Measurements from ENCODE around the gene PPHLN1.
"Not testable (repeated sequence)": the region's sequence is repeated elsewhere in the genome, so short reads cannot be mapped to it uniquely, and the experiment has no call there.

The PPHLN1 gene

DNA sequence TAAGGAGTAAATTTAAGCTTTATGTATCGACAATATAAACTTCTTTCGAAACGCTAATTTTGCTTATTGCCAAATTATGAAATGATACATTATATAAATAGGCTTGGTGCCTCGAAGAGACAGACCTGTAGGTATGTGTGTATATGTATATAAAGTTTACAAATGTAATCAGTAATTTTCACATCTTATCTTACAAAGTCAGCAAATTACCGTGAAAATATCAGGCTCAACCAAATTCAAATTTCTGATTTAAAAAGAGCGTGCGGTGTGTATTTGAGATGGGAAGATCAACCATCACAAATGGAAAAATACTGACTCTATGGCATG lies 678 bp upstream of the PPHLN1 start:
- DNase-seq = no peak

GRCh38 chr12:42326541-42327226 lies 717 bp downstream of the PPHLN1 start:
- no peak for DNase-seq

DNA sequence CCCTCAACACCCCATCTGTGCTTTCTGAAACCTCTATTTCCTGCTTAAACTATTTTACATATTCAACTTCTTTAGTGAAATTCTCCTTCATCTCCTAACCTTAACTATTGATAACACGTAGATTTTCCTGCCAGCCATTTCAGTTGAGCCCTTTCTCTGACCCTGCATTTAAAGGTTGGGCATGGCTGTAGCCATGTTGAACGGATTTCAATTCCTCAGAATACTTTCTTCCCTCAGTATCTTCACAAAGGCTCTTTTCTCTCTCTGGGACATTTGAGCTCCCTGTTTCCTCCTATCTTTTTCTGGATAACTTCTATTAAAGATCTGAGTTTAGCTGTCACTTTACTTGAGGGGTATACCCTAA lies 1.2 kb downstream of the PPHLN1 start:
- no peak for DNase-seq

GRCh38 chr12:42330097-42330496 lies 4.1 kb downstream of the PPHLN1 start:
- DNase-seq = not testable (repeated sequence)

DNA sequence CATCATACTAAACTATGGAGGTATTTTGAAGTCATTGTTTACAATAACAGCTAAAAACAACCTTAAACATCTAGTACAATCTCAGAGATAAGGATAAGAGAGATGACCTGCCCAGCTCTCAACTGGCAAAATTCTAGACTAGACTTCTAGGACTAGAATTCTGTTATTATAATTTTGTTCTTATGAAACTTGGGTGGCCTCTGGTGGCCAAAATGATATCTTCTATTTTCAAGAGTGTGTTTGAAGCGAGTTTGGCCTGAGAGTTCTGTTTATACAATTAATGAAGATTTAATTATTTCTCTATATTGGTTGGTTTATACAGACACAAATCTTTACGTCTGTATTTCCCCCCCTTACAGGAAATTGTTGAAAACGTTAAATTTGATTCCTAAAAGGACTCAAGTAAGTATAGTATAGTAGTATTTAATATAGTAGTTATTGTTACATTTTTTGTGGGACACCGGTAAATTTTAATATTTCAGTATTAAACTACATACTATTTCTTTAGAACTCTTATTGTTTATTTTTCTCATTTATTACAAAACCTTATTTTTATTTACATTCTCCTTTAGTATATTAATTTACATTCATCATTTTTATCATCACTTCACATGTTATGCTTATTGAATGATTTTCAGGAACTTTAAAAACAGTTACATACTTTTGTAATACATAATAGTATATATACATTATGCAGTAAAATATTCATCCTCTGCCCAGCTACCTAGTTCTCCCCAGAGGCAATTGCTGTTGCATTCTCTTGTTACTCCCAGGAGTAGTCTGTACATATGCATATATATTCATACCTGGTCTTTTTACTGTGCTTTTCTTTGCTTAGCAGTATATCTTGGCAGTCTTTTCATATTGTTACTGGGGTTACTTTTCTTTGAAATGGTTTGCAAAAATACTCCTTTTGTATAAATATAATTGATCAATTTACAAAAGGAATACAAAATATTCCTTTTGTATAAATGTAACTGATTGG lies 6.6 kb downstream of the PPHLN1 start:
- peak; percentile 21 for DNase-seq

- DNase-seq = no peak
Observed at GRCh38 chr12:42336286-42336685, 10.3 kb downstream of the PPHLN1 start.

DNA sequence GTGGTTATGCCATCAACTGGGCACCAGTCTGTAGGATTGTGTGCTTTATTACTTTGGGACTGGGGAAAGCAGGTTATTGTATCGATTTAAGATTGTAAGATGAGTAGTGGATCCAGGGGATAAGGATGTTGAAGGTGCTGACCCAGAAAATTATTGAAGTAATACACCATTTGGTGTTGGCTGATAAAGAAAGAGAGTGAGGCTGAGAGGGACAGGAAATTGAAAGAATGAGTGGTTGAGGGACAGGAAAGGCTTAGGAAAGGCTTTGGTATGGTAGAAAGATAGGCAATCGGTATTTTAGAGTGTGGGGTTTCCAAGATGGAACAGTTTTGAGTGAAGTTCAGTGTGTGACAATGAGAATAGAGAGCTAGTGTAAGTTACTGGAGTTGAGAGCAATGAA lies 12.3 kb downstream of the PPHLN1 start:
- DNase-seq = no peak

DNA sequence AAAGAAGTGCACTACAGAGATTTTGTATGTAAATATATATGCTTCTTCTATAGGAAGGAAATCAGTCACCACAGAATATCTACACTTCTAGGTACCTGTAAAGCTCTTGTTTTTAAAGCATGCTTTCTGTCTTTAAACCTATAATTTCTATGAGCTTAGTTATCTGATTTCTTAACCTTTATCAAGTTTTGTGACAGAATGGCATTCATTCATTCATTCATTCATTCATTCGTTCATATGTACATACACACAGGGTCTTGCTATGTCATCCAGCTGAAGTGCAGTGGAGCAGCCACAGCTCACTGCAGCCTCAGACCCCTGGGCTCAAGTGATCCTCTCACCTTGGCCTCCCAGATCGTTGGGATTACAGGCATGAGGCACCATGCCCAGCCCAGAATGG lies 16.1 kb downstream of the PPHLN1 start:
- DNase-seq = no peak

DNA sequence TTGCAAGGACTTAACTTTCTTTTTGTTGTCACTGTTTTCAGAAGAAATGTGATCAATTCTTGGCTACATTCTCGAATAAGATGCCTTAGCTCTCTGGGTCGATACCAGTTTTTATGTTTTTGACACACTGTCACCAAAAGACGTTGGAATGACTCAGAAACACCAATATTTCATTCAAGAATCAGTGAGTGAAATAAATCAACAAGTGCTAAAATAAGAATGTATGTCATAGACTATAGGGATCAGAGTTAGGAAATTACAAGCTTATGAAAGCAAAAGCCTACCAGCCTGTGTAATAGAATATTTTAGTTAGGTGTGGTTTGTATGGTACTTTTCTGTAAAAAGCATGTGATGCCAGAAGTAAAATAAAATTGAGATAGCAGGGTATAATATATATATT lies 17.8 kb downstream of the PPHLN1 start:
- DNase-seq = no peak

DNA sequence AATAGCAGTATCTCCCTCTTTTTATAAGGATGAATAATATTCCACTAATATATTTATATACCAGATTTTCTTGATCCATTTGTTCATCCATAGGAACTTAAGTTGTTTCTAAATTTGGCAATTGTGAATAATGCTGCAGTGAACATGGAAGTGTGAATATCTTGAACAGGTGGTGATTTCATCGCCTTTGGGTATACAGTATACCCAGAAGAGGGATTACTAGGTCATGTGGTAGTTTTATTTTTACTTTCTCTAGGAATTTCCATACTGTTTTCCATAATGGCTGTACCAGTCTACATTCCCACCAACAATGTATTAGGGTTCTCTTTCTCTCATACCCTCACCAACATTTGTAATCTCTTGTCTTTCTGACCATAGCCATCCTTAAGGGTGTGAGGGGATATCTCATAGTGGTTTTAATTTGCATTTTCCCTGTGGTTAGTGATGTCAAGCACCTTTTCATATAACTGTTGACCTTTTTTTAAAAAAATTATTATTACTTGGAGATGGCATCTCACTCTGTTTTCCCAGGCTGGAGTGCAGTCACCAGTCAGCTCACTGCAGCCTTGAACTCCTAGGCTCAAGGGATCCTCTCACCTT lies 20.5 kb downstream of the PPHLN1 start:
- DNase-seq = no peak

DNA sequence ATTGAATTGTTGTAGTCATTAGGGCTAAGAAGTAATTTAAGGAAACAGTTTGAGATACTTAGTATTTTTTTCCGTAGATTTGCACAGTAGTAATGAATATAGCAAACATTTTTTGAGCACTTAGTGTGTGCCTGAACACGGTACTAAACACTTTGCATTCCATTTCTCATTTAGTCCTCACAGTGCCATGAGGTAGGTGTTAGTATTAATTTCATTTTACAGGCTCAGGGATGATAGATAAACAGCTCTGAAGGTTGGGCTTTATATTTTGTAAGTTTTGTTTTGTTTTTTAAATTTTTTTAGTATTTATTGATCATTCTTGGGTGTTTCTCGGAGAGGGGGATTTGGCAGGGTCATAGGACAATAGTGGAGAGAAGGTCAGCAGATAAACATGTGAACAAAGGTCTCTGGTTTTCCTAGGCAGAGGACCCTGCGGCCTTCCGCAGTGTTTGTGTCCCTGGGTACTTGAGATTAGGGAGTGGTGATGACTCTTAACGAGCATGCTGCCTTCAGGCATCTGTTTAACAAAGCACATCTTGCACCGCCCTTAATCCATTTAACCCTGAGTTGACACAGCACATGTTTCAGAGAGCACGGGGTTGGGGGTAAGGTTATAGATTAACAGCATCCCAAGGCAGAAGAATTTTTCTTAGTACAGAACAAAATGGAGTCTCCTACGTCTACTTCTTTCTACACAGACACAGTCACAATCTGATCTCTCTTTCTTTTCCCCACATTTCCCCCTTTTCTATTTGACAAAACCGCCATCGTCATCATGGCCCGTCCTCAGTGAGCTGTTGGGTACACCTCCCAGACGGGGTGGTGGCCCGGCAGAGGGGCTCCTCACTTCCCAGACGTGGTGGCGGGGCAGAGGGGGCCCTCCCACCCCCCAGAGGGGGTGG lies 23.4 kb downstream of the PPHLN1 start:
- not testable (repeated sequence) for DNase-seq

GRCh38 chr12:42350021-42350407 lies 24.0 kb downstream of the PPHLN1 start:
- DNase-seq = not testable (repeated sequence)

DNA sequence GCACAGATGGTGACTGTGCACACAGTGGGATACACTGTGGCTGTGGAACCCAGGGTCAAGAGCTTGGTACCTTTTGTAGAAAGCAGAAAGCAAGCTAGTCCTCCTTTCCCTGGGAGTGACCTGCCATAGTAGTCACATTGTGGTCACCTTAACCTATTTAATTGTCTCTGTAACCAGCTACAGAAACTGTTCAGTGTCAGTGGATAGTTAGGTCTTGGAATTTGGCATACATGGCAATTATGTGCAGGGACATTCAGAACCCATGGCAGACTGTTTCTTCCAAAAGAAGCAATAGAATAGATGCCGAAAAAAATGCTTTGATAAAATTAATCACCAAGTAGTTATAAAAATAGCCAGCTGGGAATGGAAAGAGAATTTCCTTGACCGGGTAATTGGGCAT lies 30.4 kb downstream of the PPHLN1 start:
- DNase-seq = no peak

DNA sequence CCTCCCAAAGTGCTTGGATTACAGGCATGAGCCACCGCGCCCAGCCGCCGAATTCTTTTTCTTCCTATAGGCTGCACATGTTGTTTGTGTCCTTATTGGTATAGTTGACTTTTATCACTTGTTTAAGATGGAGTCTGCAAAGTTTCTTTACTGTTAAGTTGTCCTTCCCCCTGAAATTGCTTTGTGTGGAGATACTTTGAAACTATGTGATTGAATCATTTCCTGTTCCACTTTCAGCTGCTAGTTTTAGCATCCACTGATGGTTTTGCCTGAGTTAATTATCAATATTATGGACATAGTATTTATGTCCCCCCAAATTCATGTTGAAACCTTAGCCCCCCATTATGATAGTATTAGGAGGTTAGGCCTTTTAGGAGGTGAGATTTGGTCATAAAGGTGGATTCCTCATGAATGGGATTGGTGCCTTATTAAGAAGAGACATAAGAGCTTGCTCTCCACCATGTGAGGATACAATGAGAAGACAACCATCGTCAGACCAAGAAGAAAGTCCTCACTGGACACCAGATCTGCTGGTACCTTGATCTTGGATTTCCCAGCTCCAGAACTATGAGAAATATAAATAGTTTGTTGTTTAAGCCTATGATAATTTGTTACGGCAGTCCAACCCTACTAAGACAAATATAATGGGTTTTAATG lies 34.9 kb downstream of the PPHLN1 start:
- no peak for DNase-seq

DNA sequence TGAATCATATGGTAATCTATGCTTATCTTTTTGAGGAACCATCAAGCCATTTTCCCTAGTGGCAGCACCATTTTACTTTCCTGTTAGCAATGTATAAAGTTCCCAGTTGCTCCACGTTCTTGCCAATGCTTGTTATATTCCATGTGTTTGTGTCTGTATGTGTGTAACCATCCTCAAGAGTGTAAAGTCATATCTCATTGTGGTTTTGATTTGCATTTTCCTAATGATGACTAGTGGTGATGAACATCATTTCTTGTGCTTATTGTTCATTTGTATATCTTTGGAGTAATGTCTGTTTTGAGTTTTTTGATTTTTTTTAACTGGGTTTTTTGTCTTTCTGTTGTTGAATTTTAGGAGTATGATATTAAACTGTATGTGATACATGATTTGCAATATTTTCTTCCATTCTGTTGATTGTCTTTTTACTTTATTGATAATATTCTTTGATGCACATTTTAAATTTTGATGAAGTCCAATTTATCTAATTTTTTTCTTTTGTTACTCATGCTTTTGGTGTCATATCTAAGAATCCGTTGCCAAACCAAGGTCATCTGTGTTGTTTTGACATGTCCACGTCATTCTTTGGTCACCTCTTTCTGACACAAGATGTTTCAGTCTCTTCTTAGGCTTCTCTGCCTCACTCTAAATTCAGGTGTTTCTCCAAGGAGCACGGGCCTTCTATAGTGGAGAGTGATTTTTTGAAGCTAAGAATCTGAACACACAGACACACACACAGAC lies 36.1 kb downstream of the PPHLN1 start:
- DNase-seq = no peak

DNA sequence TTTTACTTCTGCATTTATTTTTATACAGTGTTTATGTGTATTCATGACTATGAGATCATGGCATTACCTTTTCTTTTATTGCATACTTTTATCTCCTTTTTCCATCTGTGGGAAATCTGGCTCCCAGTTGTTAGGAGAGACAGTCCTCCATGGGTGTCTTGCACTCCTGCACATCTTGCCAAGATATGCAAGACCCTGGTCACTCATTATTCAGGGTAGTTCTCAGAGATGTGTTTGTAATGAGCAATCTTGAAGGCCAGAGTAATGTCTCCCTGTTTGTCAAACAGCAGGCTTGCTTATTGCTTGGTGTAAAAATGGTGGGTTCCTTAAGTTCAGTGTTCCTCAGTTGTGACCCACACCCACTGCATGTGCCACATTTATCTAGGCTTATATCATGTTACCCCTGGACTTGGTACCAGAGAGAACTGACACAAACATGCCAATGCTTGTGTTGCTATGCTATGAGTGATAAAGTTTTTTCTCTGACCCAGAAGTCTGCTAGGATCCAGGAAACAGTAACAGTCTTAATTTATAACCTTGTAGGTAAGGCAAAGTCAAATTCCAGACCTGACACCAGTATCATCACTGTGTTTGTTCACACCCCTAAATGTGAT lies 36.8 kb downstream of the PPHLN1 start:
- DNase-seq = no peak

GRCh38 chr12:42364692-42365091 lies 38.7 kb downstream of the PPHLN1 start:
- no peak for DNase-seq

DNA sequence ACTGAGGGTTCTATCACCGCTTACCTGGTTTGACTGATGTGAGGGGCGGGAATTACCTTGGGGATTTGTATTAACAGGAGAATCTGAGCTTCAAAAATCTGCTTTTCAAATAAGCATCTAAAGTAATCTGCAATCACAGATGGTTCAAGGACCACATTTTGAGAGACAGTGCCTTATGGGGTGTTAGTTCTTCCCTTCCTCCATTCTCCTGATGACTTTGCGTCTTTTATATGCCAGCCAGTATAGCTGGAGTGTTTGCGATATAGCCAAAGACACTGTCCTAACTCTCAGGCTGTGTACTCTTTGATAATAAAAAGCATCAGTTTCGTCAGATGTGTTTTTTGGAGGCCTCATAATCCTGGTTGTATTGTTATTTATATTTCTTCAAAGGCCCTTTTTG lies 39.5 kb downstream of the PPHLN1 start:
- no peak for DNase-seq

GRCh38 chr12:42370013-42370412 lies 44.0 kb downstream of the PPHLN1 start:
- no peak for DNase-seq

DNA sequence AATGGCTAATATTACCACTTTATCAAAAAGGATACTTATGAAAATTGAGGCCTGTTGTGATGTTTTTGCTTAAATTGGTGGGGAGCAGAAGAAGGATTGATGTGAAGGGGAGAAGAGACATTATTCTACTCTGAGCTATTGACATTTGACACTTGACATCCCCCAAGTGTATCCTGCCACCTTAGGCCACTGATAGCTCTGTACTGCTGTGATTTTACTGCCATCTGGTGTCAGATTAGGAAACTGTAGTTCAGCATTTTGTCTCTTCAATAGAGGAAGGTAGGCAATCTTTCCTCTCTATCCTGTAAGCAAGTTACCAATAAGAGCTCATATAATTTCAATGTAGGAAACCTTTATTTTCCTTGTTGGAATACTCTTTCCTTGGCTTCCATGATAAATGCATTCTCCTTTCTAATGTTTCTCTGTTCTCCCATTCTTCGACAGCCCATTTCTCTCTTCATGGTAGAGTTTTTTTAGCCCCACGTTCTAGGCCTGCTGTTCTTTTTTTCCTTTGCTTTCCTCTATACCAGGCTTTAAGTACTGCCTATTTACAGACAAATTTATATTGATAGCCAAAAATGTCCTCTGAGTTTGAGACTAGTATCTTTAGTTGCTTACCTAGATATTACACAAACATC lies 46.3 kb downstream of the PPHLN1 start:
- DNase-seq = no peak

DNA sequence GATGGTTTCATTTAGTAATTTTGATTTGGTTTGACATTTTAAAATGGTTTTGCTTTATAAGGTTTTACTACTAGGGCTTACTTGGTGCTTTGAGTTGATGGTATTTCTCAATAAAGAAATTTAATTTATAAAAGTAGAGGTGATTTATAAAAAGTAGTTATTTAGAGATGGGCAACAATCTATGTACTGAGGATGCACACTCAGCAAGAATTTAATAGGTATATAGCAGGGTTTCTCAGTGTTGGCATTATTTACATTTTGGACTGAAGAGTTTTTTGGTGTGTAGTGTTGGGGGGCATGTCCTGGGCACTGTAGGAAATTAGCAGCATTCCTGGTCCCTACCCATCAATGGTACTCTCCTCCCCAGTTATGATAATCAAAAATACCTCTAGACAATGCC lies 47.7 kb downstream of the PPHLN1 start:
- DNase-seq = no peak

Data from 8988T (cell line).